WERI-Rb-1 (cell line): ENCODE measurements around the gene DSC2.

Experiments
- DNase-seq: peaks from one replicate; pipeline ENCODE4 v3.0.0-alpha.2; 2020
- H3K27ac ChIP-seq: fragments of 250-450 bp; sonication (Bioruptor Pico); 2 replicates; pipeline ENCODE4 v1.5.1; 2020; ENCODE audit warnings: mild to moderate bottlenecking, moderate library complexity
- H3K27me3 ChIP-seq: fragments of 250-450 bp; sonication (Bioruptor Pico); 2 replicates; pipeline ENCODE4 v1.5.1; 2021; ENCODE audit warnings: mild to moderate bottlenecking, low read depth, moderate library complexity; ENCODE audit not compliant: insufficient read depth, severe bottlenecking
- H3K36me3 ChIP-seq: fragments of 250-450 bp; sonication (Bioruptor Pico); 2 replicates; pipeline ENCODE4 v1.5.1; 2020; ENCODE audit warnings: mild to moderate bottlenecking, moderate library complexity
- H3K4me3 ChIP-seq: 2 replicates; pipeline ENCODE4 v1.5.1; 2011; ENCODE audit warnings: low read depth, mild to moderate bottlenecking, control low read depth, low read length
- H3K9me3 ChIP-seq: fragments of 250-450 bp; sonication (Bioruptor Pico); 2 replicates; pipeline ENCODE4 v1.5.1; 2021; ENCODE audit warnings: mild to moderate bottlenecking, moderate library complexity; ENCODE audit not compliant: severe bottlenecking
- TF ChIP-seq, protein P1 (sequence below): IDR thresholded peaks from 2 replicates; pipeline ENCODE4 v1.5.1; 2011; ENCODE audit warnings: low read depth, mild to moderate bottlenecking, control low read depth, inconsistent platforms, low read length

Gene DSC2

DNA sequence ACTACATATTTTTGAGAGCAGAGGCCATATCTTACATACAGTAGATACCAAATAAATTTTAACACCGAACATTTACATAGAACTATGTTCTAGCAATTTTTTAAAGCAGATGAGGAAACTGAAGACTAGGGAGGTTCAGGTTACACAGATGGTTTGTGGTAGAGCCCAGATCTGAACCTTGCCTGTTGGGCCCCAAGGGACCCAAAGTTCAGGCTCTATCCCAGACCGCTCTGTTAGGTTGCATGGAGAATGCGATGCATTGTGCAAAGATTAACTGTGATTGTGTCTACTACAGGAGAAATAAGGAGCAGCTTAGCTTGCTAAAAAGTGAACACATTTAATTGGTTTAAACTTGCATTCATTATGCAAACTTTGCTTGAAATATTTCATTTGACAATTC lies 43.3 kb downstream of the DSC2 start:
- Histone ChIP-seq H3K27me3 (no peaks in the 10 kb centered on the region), H3K36me3 (no peaks in the 10 kb centered on the region), H3K27ac (no peak overlapping the region), H3K9me3 (no peaks in the 10 kb centered on the region), H3K4me3 (no peak overlapping the region)
- TF ChIP-seq, protein P1, sequence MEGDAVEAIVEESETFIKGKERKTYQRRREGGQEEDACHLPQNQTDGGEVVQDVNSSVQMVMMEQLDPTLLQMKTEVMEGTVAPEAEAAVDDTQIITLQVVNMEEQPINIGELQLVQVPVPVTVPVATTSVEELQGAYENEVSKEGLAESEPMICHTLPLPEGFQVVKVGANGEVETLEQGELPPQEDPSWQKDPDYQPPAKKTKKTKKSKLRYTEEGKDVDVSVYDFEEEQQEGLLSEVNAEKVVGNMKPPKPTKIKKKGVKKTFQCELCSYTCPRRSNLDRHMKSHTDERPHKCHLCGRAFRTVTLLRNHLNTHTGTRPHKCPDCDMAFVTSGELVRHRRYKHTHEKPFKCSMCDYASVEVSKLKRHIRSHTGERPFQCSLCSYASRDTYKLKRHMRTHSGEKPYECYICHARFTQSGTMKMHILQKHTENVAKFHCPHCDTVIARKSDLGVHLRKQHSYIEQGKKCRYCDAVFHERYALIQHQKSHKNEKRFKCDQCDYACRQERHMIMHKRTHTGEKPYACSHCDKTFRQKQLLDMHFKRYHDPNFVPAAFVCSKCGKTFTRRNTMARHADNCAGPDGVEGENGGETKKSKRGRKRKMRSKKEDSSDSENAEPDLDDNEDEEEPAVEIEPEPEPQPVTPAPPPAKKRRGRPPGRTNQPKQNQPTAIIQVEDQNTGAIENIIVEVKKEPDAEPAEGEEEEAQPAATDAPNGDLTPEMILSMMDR: no peak
- no peak for DNase-seq

DNA sequence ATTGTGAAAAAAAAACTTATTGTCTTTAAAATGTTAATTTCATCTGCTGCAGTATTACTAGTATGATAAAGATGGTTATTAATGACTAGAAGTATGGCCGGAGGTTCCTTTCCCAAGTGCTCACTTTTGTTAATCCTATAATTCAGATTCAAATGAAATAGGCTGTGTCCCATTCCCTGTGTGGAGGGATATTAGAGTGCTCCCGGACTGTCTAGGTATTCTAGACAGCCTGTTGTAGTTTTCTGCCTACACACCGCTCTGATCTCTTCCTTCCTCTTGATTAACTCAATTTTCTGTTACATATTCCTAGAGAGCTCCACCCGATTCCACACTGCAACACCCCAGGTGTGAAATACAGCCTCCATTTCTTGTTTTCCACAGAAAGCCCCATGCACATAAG lies 44.3 kb downstream of the DSC2 start:
- Histone ChIP-seq H3K27ac (no peak overlapping the region), H3K9me3 (no peaks in the 10 kb centered on the region), H3K4me3 (no peak overlapping the region), H3K36me3 (no peaks in the 10 kb centered on the region), H3K27me3 (no peaks in the 10 kb centered on the region)
- TF ChIP-seq, protein P1: no peak
- DNase-seq: no peak

DNA sequence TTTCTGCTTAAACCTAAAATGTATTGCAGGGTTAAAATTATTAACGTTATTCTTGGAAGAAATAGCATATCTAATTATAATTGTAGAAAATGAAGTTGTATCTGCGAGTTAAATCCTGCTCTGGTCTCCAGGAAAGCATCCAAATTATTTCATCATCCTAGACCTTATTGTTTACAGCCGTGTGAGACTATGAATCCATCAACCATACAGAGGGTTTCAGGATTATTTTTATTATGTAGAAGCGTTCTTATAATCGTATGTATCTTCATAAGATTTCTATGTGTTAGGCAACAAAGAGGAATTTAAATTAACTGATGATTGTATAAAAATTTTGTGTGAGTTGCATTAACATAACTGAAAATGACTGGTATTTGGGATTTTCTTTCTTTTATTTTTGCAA lies 45.2 kb downstream of the DSC2 start:
- H3K9me3 ChIP-seq: no peaks in the 10 kb centered on the region
- H3K27ac ChIP-seq: no peak overlapping the region
- TF ChIP-seq, protein P1: no peak
- H3K27me3 ChIP-seq: no peaks in the 10 kb centered on the region
- no peak for DNase-seq
- H3K36me3 ChIP-seq: no peaks in the 10 kb centered on the region
- no peak overlapping the region for H3K4me3 ChIP-seq

DNA sequence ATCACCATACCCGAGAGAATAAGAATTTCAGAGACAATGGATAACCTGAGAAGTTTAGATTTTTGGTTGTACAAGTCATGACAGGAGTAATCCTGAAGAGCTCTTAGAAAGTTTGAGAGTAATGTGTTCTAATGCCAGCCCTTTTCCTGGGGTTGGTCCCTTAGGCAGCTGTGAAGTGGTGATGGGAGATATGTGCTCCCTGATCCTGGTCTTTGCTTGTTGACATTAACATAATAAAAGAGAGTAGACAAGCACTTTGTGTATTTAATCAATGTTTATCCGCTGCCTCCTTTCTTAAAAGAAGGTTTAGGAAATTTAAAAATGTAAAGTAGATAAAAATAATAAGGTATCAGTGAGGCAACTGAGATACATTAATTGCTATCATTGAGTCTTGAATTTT lies 45.9 kb downstream of the DSC2 start:
- Histone ChIP-seq H3K4me3 (no peak overlapping the region), H3K27me3 (no peaks in the 10 kb centered on the region), H3K36me3 (no peaks in the 10 kb centered on the region), H3K27ac (no peak overlapping the region), H3K9me3 (no peaks in the 10 kb centered on the region)
- TF ChIP-seq, protein P1: no peak
- no peak for DNase-seq

DNA sequence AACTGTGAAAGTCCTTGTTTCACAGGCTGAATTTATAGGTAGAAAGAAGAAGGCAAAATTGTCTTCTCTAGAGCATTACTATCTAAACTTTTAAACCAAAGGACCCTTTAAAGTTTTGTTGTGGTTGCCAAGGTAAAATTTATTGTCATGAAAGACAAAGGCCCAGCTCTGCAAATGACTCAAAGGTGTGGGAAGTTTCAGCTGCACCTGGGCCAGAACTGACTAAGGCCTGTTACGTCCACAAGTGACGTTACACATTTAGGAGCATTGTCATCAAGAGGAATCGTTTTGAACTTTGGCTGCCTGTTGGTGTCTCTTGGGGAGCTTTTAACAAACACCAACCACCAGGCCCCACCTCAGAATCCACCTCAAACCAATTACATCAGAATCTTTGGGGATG lies 51.6 kb downstream of the DSC2 start:
- H3K36me3 ChIP-seq: no peaks in the 10 kb centered on the region
- no peak for DNase-seq
- H3K27ac ChIP-seq: no peak overlapping the region
- TF ChIP-seq, protein P1: no peak
- H3K4me3 ChIP-seq: no peak overlapping the region
- no peaks in the 10 kb centered on the region for H3K27me3 ChIP-seq
- no peaks in the 10 kb centered on the region for H3K9me3 ChIP-seq

DNA sequence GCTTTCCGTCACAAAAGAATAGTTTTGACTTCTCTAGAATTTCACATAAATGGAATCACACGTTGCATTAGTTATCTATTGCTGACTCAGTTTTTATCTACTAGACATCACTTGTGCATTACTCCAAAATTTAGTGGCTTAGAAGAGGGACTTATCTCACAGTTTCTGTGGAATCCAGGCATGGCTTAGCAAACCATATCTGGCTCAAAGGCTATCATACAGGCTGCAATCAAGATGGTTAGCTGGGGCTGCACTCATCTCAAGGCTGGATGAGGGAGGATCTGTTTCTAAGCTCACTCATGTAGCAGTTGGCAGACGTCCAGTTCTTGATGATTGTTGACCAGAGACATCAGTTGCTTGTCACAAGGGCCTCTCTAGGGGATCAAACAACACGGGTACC lies 53.0 kb downstream of the DSC2 start:
- H3K9me3 ChIP-seq: no peaks in the 10 kb centered on the region
- H3K4me3 ChIP-seq: no peak overlapping the region
- DNase-seq: no peak
- no peaks in the 10 kb centered on the region for H3K36me3 ChIP-seq
- no peaks in the 10 kb centered on the region for H3K27me3 ChIP-seq
- no peak overlapping the region for H3K27ac ChIP-seq
- TF ChIP-seq, protein P1: no peak
